G401 (cell line): ENCODE data around the gene CELF5. TPM values are rescaled to one million over a fixed set of nuclear protein-coding genes. Genes with fewer than 3 reads are reported as not detected.
A peak's percentile ranks its signal among the peaks of the same experiment; 100 is the strongest.
"Not testable (repeated sequence)": the region's sequence is repeated elsewhere in the genome, so short reads cannot be mapped to it uniquely, and the experiment has no call there.

Experiments used
- DNase-seq: peaks from one replicate; pipeline ENCODE4 v3.0.0-alpha.2; 2015; ENCODE audit warnings: low spot score
- in situ Hi-C: cut with HindIII; loops from 2 replicates; pipeline ENCODE4 v1.10.0; 2016; ENCODE audit warnings: low sequenced_read_pairs, mixed read lengths
- total RNA-seq: library from RNA; depleted of rRNA; stranded (reverse); fragments of >200 nt; shearing (Covaris generic); gene quantifications from 2 replicates; pipeline ENCODE4 v1.2.3, GENCODE V29; 2014

Gene CELF5
- total RNA-seq, 1 experiment from 2014 or later: 1.5 TPM

DNA sequence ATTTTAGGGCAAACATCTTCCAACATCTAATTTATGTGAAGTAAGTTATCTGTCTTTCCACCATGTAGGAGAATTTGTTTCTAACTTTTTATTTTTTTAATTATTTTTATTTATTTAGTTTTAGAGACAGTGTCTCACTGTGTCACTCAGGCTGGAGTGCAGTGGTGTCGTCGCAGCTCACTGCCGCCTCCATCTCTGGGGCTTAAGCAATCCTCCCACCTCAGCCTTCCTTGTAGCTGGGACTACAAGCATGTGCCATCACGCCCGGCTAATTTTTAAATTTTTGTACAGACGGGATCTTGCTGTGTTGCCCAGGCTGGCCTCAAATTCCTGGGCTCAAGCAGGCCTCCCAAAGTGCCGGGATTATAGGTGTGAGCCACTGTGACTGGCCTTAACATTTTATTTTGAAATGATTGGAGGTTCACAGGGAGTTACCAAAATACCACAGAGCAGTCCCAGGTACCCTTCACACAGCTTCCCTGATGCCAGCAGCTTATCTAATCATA lies 58.8 kb downstream of the CELF5 start:
- no peak for DNase-seq
- in situ Hi-C loops: no loop called here

DNA sequence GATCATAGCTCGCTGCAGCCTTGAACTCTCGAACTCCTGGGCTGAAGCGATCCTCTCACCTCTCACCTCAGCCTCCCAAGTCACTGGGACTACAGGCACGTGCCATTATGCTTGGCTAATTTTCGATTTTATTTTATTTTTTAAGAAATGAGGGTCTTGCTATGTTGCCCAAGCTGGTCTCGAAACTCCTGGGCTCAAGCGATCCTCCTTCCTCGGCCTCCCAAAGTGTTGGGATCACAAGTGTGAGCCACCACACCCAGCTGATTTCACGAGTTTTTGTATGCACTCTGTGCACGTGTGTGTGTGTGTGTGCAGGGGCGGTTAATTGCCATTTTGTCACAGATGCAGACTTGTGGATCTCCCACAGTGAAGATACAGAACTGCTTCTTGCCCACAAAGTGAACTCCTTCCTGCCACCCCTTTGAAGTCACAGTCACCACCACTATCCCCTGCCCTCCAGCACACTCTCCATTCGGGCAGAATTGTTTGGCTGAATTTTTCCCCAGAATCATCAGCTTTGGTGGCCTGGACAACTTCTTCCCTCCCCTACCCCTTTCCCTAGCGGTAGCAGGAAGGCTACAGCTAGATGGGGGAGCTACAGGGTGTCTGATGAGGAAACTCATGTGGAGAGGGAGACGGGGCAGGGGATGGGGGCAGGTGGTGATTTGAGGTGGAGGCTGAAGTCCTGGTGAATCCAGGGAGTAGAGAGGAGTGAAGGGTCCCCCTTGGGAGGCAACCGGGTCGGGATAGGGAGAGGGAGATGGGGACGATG lies 59.6 kb downstream of the CELF5 start:
- no peak for DNase-seq
- in situ Hi-C loops: no loop called here

DNA sequence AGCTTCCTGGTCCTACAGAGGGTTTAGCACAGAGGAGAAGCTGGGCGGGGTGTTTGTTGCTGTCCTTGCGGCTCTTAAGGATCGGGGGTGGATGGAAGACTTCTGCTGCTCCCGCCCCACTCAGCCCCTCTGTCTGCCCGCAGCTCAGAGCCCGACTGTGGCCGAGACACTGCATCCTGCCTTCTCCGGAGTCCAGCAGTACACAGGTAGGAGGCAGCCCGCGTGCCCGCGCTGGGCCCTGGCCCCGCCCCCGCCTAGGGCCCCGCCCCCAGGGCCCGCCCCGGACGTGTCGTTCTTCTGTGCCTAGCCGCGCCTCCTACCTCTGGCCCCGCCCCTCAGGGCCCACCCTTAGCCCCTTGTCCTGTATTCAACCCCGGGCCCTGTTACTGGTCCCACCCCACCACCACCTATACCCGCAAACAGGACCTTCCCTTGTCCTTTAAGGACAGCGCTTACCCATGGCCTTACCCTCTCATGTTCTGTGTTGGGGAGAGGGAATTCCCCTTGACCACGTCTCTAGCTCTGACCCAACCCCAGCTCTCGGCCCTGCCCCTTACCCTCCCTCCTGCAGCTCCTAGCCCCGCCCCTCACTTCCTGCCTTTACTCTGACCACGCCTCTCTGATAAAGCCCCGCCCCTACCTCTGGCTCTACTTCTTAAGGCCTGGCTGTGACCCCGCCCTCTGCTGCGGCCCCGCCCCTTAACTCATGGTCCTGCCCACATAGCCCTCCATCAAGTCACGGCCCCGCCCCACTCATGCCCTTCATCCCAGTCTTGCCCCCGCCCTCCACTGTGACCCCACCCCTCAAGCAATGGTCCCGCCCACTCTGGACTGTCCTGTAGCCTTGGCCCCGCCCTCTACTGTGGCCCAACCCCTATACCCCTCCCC lies 60.5 kb downstream of the CELF5 start:
- in situ Hi-C loops: no loop called here
- DNase-seq: peak; percentile 65

DNA sequence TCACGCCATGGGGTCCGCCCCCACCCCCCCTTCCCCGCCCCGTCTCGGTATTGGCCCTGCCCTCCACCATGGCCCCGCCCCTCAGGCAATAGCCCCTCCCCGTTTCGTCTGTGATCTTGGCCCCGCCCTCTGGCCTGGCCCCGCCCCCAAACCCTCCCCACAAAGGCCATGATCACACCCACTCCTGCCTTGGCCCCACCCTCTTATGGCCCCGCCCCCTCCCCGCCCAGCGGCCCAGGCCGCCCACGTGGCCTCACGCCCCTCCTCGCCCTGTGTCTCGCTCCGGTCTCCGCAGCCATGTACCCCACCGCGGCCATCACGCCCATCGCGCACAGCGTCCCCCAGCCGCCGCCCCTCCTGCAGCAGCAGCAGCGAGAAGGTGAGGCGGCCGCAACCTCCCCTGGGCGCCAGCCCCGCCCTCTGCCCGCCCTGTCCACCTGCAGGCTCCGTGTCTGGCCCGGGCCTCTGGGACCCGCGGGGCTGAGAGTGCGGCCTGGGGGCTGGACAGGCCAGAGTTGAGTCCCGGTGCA lies 61.3 kb downstream of the CELF5 start:
- DNase-seq: no peak
- in situ Hi-C loops: no loop called here

DNA sequence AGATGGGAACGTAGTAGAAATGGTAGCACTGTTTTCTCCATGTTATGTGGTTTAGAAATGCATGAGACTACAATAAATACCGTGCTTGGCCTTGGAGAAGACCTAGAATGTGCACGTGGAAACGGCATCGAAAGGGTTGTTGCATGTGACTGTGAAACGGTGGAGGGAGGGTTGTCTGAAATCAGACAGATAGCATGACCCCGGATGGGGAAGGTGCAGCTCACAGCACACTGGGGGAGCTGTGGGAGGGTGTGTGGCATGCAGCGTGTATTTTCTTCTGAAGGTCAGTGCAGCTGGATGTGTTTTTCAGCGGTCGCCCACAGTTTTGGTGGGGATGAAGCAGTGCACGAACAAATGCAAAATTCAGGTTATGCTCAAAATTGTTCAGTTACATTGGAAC lies 63.4 kb downstream of the CELF5 start:
- in situ Hi-C loops: no loop called here
- DNase-seq: no peak

DNA sequence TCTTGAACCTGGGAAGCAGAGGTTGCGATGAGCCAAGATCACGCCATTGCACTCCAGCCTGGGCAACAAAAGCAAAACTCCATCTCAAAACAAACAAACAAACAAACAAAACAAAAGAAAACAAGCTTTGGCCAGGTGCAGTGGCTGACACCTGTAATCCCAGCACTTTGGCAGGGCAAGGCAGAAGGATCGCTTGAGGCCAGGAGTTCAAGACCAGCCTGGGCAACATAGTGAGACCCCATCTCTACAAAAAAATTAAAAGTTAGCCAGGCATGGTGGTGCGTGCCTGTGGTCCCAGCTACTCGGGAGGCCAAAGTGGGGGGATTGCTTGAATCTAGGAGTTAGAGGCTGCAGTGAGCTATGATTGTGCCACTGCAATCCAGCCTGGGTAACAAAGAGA lies 64.0 kb downstream of the CELF5 start:
- in situ Hi-C loops, DNase-seq: not testable (repeated sequence)

DNA sequence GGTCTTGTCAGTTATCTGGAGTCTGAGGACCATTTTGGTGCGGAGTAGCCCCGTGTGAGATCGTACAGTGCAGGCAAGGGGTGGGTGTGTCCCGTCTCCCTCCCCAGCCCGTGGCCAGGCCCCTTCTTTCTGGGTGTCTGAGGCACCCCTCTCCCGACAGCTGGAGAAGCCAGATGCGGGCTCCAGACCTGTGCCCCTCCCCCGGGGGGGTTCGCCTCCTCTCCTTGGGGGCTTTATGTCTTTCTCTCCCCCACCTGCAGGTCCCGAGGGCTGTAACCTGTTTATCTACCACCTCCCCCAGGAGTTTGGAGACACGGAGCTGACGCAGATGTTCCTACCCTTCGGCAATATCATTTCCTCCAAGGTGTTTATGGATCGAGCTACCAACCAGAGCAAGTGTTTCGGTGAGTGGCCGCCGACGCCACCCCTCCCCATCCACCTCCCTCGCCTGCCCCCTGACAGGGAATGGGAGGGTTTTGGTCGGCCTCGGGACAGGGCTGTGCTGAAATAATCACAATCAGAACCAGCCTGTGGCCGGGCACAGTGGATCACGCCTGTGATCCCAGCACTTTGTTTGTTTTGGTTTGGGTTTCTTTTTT lies 65.6 kb downstream of the CELF5 start:
- no peak for DNase-seq

DNA sequence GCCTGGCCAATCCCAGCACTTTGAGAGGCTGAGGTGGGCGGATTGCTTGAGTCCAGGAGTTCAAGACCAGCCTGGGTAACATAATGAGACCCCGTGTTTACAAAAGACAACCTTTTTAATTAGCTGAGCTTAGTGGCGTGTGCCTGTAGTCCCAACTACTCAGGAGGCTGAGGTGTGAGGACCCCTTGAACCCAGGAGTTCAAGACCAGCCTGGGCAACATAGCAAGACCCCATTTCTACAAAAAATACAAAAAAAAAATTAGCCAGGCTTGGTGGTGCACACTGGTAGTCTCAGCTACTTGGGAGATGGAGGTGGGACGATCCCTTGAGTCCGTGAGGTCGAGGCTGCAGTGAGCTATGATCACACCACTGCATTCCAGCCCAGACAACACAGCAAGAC lies 66.4 kb downstream of the CELF5 start:
- in situ Hi-C loops, DNase-seq: not testable (repeated sequence)

More for the DNA sequence above, 65.6 kb downstream of the CELF5 start:
- in situ Hi-C loops: no loop called here

DNA sequence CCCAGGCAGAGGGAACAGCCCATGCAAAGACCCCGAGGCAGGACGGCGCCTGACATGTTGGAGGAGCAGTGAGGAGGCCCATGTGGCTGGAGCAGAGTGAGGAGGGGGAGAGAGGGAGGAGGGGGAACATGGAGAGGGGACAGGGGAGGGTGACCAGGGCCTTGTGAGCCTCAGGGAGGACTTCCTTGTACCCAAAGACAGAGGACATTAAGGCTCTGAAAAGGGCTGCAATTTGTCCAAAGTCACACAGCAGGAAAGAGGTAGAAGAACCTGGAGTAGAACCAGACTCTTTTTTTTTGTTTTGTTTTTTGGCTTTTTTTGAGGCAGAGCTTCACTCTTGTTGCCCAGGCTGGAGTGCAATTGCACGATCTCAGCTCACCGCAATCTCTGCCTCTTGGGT lies 67.2 kb downstream of the CELF5 start:
- no peak for DNase-seq
- in situ Hi-C loops: no loop called here

DNA sequence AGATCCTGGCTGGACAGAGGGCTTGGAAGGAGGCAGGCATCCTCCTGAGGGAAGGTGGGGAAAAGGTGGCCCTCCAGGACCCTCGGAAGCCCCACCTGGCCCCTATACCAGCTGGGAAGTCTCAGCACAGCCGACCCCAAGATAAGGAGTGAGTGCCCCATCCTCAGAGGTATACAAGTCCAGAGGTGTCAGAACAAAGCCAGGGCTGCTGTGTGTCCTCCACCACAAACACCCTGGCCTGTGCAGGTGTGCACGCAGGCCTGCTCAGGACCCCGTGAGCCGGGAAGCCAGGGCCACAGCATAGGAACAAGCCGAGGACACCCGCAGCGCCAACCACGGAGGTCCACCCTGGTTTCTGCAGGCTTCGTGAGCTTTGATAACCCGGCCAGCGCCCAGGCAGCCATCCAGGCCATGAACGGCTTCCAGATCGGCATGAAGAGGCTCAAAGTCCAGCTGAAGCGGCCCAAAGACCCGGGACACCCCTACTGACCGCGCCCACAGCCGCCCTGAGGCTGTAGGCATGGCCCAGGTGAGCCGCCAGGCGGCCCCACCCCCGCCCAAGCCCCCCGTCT lies 68.6 kb downstream of the CELF5 start:
- no peak for DNase-seq
- in situ Hi-C loops: no loop called here

DNA sequence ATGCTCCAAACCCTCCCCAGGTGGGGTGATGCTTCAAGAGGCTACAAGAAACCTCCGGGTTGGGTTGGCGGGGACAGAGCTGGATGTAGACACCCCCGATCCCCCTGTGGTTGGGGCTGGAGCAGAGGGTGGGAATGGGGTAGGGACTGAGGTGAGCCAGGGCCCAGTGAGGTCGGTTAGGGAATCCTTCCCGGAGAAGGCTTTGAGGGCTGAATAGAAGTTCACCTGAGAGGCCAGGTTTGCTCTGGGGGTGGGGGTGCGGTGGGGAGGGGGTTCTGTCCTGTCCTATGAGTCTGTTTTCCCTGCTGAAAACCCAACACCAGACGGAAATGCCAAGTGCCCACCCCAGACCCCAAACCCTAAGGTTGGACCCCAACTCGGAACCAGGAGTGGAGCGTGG lies 69.1 kb downstream of the CELF5 start:
- in situ Hi-C loops: no loop called here
- no peak for DNase-seq

DNA sequence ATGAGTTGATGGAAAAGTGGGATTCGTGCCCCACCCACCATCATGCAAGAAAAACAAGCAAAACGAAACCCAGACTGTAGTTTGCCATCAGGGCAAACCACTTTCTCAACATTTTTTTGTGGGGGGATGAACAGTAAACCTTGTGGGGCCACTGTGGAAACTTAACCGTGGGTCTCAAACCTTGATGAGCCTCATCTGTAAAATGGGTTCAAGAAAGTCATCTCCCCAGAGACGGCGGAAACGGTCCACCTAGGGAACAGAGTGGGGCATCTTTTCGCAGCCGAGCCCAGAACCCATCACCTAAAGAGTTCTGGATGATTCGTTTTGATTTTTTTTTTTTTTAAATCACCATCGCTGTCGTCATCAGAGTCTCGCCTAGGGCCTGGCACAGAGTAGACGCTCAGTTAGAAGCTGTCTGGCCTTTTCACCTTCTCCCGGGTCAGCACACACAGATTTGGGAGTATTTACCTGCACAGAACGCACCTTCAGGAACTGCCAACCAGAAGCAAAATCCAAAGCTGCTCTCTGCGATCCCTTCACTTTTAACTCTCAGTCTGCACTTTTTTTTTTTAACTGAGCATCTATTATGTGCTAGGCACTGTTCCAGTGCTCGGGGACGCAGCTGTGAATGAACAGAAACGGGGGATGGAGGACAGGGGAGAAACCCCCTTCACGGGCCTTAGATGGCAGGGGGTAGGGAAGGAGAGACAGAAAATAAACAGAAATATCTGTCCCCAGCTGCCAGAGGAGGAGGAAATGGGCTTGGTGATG lies 69.8 kb downstream of the CELF5 start:
- in situ Hi-C loops: no loop called here
- DNase-seq: no peak

DNA sequence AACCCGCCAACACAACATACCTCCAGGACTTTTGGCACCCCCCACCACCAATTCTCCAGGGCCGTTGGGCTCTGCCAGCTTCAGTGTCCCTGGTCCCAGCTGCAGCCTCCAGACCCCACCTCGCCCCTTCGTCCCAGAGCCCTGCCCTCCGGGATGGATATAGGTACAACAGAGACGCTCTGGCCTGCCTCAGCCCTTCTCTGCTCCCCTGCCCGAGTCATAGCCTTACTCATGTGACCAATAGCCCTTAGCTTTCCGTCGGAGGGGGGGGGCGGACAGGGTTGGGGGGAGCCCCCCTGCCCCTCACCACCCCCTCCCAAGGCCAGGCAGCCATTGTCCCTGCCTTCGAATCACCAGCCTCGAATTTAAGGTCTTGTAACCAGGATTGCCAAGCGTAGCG lies 71.1 kb downstream of the CELF5 start:
- in situ Hi-C loops: no loop called here
- no peak for DNase-seq

DNA sequence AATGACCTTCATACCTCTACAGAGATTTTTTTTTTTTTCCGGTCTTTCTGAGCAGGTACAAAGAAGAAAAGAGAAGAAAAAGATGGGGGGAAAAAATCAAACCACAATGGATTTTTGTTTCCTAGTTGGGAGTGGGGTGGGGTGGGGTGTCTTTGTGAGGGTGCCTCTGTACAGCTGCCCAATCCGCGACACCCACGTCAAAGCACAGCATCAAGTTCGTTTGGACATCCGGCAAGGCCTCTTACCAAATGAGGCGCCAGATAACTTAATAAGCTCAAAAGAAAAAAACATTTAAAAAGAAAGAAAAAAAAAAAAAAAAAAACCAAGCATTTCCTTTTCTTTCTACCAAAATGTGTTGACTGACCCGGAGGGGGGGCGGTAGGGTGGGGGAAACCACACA lies 71.6 kb downstream of the CELF5 start:
- in situ Hi-C loops: no loop called here
- DNase-seq: no peak

DNA sequence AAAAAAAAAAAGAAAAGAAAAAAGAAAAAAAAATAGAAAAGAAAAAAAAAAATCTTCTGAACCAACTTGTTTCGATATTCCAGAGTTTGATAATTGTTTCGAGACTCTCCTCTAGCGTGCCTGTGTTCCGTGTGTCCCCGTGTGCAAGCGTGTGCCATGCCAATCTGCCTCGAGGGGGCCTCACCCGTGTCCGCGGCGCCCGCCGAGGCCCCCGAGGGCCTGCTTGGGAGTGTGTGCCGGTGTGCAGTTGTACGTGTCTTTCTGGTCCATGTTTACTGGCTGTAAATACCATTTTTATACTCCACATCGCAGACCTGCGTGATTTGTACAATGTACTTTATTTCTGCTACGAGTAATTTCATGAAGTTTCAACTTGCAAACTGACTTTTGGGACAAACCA lies 72.0 kb downstream of the CELF5 start:
- DNase-seq: no peak
- in situ Hi-C loops: no loop called here

DNA sequence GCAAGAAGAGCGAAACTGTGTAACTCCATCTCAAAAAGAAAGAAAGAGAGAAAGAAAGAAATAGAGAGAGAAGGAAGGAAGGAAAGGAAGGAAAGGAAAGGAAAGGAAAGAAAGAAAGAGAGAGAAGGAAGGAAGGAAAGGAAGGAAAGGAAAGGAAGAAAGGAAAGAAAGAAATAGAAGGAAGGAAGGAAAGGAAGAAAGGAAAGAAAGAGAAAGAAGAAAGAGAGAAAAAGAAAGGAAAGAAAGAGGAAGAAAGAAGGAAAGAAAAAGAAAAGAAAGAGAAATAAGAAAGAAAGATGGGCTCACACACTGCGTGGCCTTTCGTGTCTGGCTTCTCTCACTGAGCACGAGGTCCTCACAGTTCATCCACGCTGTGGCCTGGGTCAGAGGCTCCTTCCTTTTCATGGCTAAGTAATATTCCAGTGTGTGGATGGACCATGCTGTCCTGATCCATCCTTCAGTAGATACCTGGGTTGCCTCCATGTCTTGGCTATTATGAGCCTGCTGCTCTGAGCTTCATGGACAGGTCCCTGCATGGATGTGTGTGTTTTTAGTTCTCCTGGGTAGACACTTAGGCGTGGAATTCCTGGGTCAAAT lies 74.5 kb downstream of the CELF5 start:
- in situ Hi-C loops: no loop called here
- DNase-seq: no peak

DNA sequence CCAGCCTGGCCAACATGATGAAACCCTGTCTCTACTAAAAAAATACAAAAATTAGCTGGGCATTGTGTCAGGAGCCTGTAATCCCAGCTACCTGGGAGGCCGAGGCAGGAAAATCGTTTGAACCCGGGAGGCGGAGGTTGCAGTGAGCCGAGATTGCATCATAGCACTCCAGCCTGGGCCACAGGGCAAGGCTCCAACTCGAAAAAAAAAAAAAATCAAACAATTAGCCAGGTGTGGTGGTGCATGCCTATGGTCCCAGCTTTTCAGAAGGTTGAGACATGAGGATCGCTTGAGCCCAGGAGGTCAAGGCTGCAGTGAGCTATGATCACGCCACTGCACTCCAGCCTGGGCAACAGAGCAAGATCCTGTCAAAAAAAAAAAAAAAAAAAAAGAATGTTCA lies 76.1 kb downstream of the CELF5 start:
- in situ Hi-C loops: not testable (repeated sequence)

DNA sequence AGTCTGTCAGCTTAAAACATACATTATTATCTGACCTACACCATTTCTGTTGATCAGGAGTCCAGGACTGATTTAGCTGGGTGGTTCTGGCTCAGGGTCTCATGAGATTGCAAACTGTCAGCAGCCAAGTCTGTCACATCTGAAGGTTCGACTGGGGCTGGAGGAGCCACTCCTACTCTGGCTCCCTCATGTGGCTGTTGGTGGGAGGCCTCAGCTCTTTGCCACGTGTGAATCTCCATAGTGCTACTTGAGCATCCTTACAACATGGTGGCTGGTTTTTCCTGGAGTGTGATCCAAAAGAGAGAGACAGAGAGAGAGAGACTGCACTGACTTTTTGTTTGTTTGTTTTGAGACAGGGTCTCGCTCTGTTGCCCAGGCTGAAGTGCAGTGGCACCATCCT lies 78.3 kb downstream of the CELF5 start:
- in situ Hi-C loops: no loop called here
- no peak for DNase-seq

More for the DNA sequence above, 76.1 kb downstream of the CELF5 start:
- not testable (repeated sequence) for DNase-seq
